GM10248 (cell line): ENCODE measurements around the gene SUSD3.

ENCODE experiments used
- CTCF ChIA-PET: fragments of 300-600 bp; sonication (Branson Sonifier 250); formaldehyde crosslinking; extraction: SDS; loops from one replicate; lab custom pipeline; 2021; ENCODE audit warnings: antibody characterized with exemption; lab: Yijun Ruan, JAX
- POLR2A ChIA-PET: fragments of 350-650 bp; sonication (Branson Sonifier 250); formaldehyde crosslinking; extraction: SDS; loops from one replicate; lab custom pipeline; 2020; ENCODE audit warnings: antibody characterized with exemption; lab: Yijun Ruan, JAX
- DNase-seq: peaks from one replicate; pipeline ENCODE4 v3.0.0; 2012; ENCODE audit errors: extremely low spot score
- CTCF ChIP-seq: IDR thresholded peaks from 2 replicates; pipeline ENCODE4 v1.5.1; 2012; ENCODE audit warnings: mild to moderate bottlenecking, low read depth; ENCODE audit errors: extremely low read depth, missing control alignments, control extremely low read depth

Gene SUSD3

GRCh38 chr9:93077811-93078210, 19.3 kb downstream of the SUSD3 start:
- no peak for DNase-seq
- ChIA-PET CTCF (interaction anchor here (1.5 to 1.9 kb wide), 2 partner anchors 11 to 12 kb away, joined by 4 read pairs; no protein-coding TSS in a partner anchor), POLR2A (no interaction called here)
- TF ChIP-seq CTCF: no peak

DNA sequence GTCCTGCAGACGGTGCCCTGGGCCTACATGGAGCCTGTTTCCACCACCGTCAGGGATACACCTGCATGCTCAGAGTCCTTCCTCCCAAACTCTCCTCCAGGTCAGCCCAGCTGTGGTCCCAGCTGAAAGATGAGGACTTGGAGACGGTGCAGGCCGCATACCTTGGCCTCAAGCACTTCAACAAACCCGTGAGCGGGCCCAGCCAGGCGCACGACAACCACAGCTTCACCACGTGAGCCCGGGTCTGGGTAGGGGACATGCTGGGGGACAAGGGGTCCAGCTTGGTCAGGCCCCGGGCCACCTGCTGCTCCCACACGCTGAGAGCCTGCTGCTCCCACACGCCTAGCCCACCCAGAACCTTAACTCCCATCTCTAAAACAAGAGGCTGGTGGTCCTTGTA, 20.9 kb downstream of the SUSD3 start:
- CTCF ChIA-PET: interaction anchor here (1.2 to 2.1 kb wide), 4 partner anchors 12 to 30 kb away, joined by 4 to 5 read pairs (median 5); no protein-coding TSS in a partner anchor
- POLR2A ChIA-PET: no interaction called here
- DNase-seq: no peak
- TF ChIP-seq CTCF: no peak

DNA sequence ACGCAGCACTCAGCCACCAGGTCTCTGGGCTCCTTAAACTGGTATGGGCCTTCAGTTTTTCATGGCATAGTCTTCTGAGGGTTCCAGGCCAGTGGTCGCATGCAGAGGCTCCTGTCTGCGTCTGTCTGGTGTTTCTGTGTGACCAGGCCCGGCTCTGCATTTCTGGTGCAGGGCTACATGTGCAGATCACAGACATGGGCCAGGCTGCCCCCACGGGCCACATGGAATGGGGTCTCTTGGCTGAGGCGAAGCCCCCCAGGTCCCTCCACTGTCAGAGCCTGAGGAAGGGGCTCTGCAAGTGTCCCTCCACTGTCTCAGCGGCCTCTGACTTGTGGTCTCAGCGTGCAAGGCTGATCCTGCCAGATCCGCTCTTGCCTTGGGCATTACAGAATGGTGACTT, 21.9 kb downstream of the SUSD3 start:
- ChIA-PET POLR2A (no interaction called here), CTCF (interaction anchor here (0.9 to 2.1 kb wide), 2 partner anchors 10 to 29 kb away, joined by 4 to 5 read pairs; no protein-coding TSS in a partner anchor)
- TF ChIP-seq CTCF: no peak
- no peak for DNase-seq

DNA sequence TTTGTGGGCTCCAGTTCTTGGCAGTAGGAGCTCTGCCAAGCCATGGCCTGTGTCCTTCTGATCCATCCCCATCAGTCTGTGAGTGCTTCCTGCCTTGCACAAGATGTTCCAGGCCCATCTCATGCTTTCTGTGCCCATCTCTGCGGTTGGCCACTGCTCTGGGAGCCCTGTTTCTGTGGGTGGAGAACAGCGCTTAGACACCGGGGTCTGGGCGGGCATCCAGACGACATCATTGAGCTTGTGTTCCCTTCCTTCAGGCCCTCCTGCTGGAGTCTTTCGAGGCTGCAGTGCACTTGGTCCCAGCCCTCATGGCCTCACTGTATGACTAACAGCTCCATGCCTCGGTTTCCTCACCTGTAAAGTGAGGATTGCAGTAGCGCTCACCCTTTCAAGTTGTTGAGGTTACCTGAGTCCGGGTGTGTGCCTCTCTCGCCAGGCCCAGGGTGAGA, 22.6 kb downstream of the SUSD3 start:
- ChIA-PET CTCF (interaction anchor here (0.9 to 1.7 kb wide), 2 partner anchors 9 to 78 kb away, joined by 4 read pairs; no protein-coding TSS in a partner anchor), POLR2A (no interaction called here)
- TF ChIP-seq CTCF: no peak
- no peak for DNase-seq

DNA sequence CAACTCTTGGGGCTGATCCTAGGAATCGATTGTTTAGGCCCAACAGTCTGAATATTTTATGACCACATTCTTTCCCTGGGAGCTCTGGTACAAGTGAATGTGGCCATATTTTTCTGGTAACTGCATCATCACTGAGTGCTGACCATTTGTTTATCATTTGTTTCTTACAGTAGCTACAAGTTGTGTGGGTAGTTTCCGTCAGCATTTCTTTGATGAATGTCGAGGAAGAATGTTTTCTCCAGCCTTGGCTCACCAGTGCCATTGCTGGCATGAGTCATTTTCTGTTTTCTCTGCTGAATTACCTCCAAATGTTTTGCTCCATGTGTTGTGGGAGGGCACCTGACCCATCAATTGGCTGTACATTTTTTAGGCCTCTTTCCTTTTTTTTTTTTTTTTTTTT, 23.4 kb downstream of the SUSD3 start:
- ChIA-PET CTCF (interaction anchor here (0.6 to 1.7 kb wide), 3 partner anchors 16 to 1700 kb away, joined by 3 to 4 read pairs (median 4); no protein-coding TSS in a partner anchor), POLR2A (no interaction called here)
- no peak for DNase-seq
- TF ChIP-seq CTCF: no peak

GRCh38 chr9:93082841-93083411, 24.4 kb downstream of the SUSD3 start:
- POLR2A ChIA-PET: no interaction called here
- CTCF ChIA-PET: no interaction called here
- DNase-seq: no peak
- TF ChIP-seq CTCF: no peak
